SK-N-SH treated with all-trans-retinoic acid at 6 μM for 48 hours (cell line): ENCODE data around the gene LIPH.

Experiments
- ATAC-seq: fragments of 200-7000 bp; cut with Tn5 transposase; 3 replicates; pipeline ENCODE4 v1.9.1; 2020; ENCODE audit warnings: mild to moderate bottlenecking, moderate library complexity
- ARNTL ChIP-seq: fragments of 450-650 bp; formaldehyde crosslinking; IDR thresholded peaks from 2 replicates; pipeline ENCODE4 v1.5.0; 2020; ENCODE audit warnings: low read depth, mild to moderate bottlenecking, moderate library complexity, borderline replicate concordance
- BACH2 ChIP-seq: fragments of 250-450 bp; sonication (Bioruptor Pico); IDR thresholded peaks from 2 replicates; pipeline ENCODE4 v1.9.0; 2021; ENCODE audit warnings: mild to moderate bottlenecking, borderline replicate concordance
- CSDC2 ChIP-seq: fragments of 250-450 bp; sonication (Bioruptor Pico); IDR thresholded peaks from 2 replicates; pipeline ENCODE4 v1.5.0; 2020; ENCODE audit warnings: mild to moderate bottlenecking, moderate library complexity
- ESRRG ChIP-seq: fragments of 250-450 bp; sonication (Bioruptor Pico); IDR thresholded peaks from 2 replicates; pipeline ENCODE4 v1.6.1; 2021; ENCODE audit warnings: mild to moderate bottlenecking
- GLIS3 ChIP-seq: fragments of 250-450 bp; sonication (Bioruptor Pico); IDR thresholded peaks from 2 replicates; pipeline ENCODE4 v1.5.0; 2020; ENCODE audit warnings: mild to moderate bottlenecking, moderate library complexity
- ISL1 ChIP-seq: fragments of 250-450 bp; sonication (Bioruptor Pico); IDR thresholded peaks from 2 replicates; pipeline ENCODE4 v2.1.2; 2022; ENCODE audit warnings: mild to moderate bottlenecking, moderate library complexity
- OSR1 ChIP-seq: fragments of 250-450 bp; sonication (Bioruptor Pico); IDR thresholded peaks from 2 replicates; pipeline ENCODE4 v1.8.0; 2022; ENCODE audit warnings: moderate library complexity, mild to moderate bottlenecking, inconsistent platforms
- PATZ1 ChIP-seq: fragments of 250-450 bp; sonication (Bioruptor Pico); IDR thresholded peaks from 2 replicates; pipeline ENCODE4 v1.8.0; 2020; ENCODE audit warnings: mild to moderate bottlenecking, moderate library complexity, borderline replicate concordance
- PPARA ChIP-seq: fragments of 250-450 bp; sonication (Bioruptor Pico); IDR thresholded peaks from 2 replicates; pipeline ENCODE4 v1.5.0; 2020; ENCODE audit warnings: mild to moderate bottlenecking, borderline replicate concordance
- RARB ChIP-seq: fragments of 250-450 bp; sonication (Bioruptor Pico); IDR thresholded peaks from 2 replicates; pipeline ENCODE4 v1.8.0; 2021; ENCODE audit warnings: mild to moderate bottlenecking, moderate library complexity
- TCF4 ChIP-seq: fragments of 250-450 bp; sonication (Bioruptor Pico); IDR thresholded peaks from 2 replicates; pipeline ENCODE4 v1.8.0; 2021; ENCODE audit warnings: mild to moderate bottlenecking, moderate library complexity, borderline replicate concordance
- ZC3H10 ChIP-seq: fragments of 250-450 bp; sonication (Bioruptor Pico); IDR thresholded peaks from 2 replicates; pipeline ENCODE4 v1.5.1; 2021; ENCODE audit warnings: mild to moderate bottlenecking, moderate library complexity
- ZFP3 ChIP-seq: fragments of 250-450 bp; sonication (Bioruptor Pico); IDR thresholded peaks from 2 replicates; pipeline ENCODE4 v1.5.0; 2020; ENCODE audit warnings: mild to moderate bottlenecking, moderate library complexity
- ZNF565 ChIP-seq: fragments of 450-650 bp; formaldehyde crosslinking; conservative IDR thresholded peaks from 2 replicates; pipeline ENCODE4 v1.5.0; 2020; ENCODE audit warnings: low read depth, mild to moderate bottlenecking, moderate library complexity
- ZNF70 ChIP-seq: fragments of 450-650 bp; formaldehyde crosslinking; IDR thresholded peaks from 2 replicates; pipeline ENCODE4 v1.5.0; 2020; ENCODE audit warnings: mild to moderate bottlenecking, moderate library complexity
- ZNF8 ChIP-seq: fragments of 450-650 bp; formaldehyde crosslinking; IDR thresholded peaks from 2 replicates; pipeline ENCODE4 v1.5.0; 2020; ENCODE audit warnings: mild to moderate bottlenecking, moderate library complexity
- TF ChIP-seq, protein P1 (sequence below): fragments of 250-450 bp; sonication (Bioruptor Pico); IDR thresholded peaks from 2 replicates; pipeline ENCODE4 v1.8.0; 2021; ENCODE audit warnings: low read depth, mild to moderate bottlenecking, moderate library complexity, borderline replicate concordance
- TF ChIP-seq, protein P2 (sequence below): fragments of 250-450 bp; sonication (Bioruptor Pico); IDR thresholded peaks from 2 replicates; pipeline ENCODE4 v1.5.0; 2020; ENCODE audit warnings: mild to moderate bottlenecking, moderate library complexity
- TF ChIP-seq, protein P3 (sequence below): fragments of 250-450 bp; sonication (Bioruptor Pico); IDR thresholded peaks from 2 replicates; pipeline ENCODE4 v1.5.1; 2021; ENCODE audit warnings: mild to moderate bottlenecking, moderate library complexity

Gene LIPH

GRCh38 chr3:185460719-185461350 is 91.6 kb downstream of the LIPH start:
- peak; percentile 55; the same call in 1 of the 3 replicates for ATAC-seq
- TF ChIP-seq GLIS3 (CRISPR knock-in tag): no peak
- no peak for TF ChIP-seq RARB (CRISPR knock-in tag)
- TF ChIP-seq ESRRG (CRISPR knock-in tag): no peak
- TF ChIP-seq TCF4: no peak
- TF ChIP-seq ISL1 (CRISPR knock-in tag): no peak
- no peak for TF ChIP-seq ZNF565
- no peak for TF ChIP-seq PATZ1 (CRISPR knock-in tag)
- TF ChIP-seq, protein P1, sequence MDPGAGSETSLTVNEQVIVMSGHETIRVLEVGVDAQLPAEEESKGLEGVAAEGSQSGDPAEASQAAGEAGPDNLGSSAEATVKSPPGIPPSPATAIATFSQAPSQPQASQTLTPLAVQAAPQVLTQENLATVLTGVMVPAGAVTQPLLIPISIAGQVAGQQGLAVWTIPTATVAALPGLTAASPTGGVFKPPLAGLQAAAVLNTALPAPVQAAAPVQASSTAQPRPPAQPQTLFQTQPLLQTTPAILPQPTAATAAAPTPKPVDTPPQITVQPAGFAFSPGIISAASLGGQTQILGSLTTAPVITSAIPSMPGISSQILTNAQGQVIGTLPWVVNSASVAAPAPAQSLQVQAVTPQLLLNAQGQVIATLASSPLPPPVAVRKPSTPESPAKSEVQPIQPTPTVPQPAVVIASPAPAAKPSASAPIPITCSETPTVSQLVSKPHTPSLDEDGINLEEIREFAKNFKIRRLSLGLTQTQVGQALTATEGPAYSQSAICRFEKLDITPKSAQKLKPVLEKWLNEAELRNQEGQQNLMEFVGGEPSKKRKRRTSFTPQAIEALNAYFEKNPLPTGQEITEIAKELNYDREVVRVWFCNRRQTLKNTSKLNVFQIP (CRISPR knock-in tag): no peak
- TF ChIP-seq ZNF70 (CRISPR knock-in tag): no peak
- no peak for TF ChIP-seq ZNF8 (CRISPR knock-in tag)
- TF ChIP-seq ARNTL (CRISPR knock-in tag): no peak
- no peak for TF ChIP-seq BACH2 (CRISPR knock-in tag)
- TF ChIP-seq PPARA (CRISPR knock-in tag): no peak
- no peak for TF ChIP-seq CSDC2 (CRISPR knock-in tag)
- TF ChIP-seq, all 23 proteins: peak for 0

DNA sequence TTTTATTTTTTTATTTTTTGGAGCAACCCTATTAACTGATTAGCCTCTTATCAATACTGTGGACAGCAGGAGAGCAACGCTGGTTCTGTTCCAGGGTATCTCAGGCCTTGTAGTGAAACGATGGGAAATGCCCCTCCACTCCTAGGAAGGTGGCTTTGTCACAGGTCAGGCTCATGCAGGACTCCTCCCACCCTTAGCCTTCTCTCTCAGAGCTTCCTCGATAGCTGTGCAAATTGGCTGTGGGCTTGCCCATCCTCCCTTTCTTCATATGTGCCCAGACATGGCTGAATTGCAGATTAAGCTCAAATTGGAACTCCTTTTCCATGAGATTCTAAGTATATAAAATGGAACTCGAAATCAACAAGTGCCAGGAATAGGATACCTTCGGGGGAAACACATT is 92.1 kb downstream of the LIPH start:
- TF ChIP-seq ISL1 (CRISPR knock-in tag) (no peak), OSR1 (CRISPR knock-in tag) (no peak), ZC3H10 (CRISPR knock-in tag) (no peak), ARNTL (CRISPR knock-in tag) (no peak), ESRRG (CRISPR knock-in tag) (no peak), PATZ1 (CRISPR knock-in tag) (no peak), ZNF565 (no peak), RARB (CRISPR knock-in tag) (no peak), ZNF70 (CRISPR knock-in tag) (no peak)
- TF ChIP-seq, protein P2, sequence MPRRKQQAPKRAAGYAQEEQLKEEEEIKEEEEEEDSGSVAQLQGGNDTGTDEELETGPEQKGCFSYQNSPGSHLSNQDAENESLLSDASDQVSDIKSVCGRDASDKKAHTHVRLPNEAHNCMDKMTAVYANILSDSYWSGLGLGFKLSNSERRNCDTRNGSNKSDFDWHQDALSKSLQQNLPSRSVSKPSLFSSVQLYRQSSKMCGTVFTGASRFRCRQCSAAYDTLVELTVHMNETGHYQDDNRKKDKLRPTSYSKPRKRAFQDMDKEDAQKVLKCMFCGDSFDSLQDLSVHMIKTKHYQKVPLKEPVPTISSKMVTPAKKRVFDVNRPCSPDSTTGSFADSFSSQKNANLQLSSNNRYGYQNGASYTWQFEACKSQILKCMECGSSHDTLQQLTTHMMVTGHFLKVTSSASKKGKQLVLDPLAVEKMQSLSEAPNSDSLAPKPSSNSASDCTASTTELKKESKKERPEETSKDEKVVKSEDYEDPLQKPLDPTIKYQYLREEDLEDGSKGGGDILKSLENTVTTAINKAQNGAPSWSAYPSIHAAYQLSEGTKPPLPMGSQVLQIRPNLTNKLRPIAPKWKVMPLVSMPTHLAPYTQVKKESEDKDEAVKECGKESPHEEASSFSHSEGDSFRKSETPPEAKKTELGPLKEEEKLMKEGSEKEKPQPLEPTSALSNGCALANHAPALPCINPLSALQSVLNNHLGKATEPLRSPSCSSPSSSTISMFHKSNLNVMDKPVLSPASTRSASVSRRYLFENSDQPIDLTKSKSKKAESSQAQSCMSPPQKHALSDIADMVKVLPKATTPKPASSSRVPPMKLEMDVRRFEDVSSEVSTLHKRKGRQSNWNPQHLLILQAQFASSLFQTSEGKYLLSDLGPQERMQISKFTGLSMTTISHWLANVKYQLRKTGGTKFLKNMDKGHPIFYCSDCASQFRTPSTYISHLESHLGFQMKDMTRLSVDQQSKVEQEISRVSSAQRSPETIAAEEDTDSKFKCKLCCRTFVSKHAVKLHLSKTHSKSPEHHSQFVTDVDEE (CRISPR knock-in tag): no peak
- TF ChIP-seq, protein P1 (CRISPR knock-in tag): no peak
- ATAC-seq: no peak

- ATAC-seq: no peak
- TF ChIP-seq PATZ1 (CRISPR knock-in tag) (no peak), ZNF565 (no peak), ZFP3 (CRISPR knock-in tag) (no peak), GLIS3 (CRISPR knock-in tag) (no peak)
- TF ChIP-seq, protein P2 (CRISPR knock-in tag): no peak
- TF ChIP-seq, protein P3, sequence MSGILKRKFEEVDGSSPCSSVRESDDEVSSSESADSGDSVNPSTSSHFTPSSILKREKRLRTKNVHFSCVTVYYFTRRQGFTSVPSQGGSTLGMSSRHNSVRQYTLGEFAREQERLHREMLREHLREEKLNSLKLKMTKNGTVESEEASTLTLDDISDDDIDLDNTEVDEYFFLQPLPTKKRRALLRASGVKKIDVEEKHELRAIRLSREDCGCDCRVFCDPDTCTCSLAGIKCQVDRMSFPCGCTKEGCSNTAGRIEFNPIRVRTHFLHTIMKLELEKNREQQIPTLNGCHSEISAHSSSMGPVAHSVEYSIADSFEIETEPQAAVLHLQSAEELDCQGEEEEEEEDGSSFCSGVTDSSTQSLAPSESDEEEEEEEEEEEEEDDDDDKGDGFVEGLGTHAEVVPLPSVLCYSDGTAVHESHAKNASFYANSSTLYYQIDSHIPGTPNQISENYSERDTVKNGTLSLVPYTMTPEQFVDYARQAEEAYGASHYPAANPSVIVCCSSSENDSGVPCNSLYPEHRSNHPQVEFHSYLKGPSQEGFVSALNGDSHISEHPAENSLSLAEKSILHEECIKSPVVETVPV (CRISPR knock-in tag): no peak
Observed at GRCh38 chr3:185457376-185457775, 95.0 kb downstream of the LIPH start.
